BLaER1 treated with 17β-estradiol and CSF1 and Interleukin-3, amounts not matched to agents 10 nM and 100 nM (cell line): ENCODE results near the gene VN1R4.
"Not testable (repeated sequence)": the region's sequence is repeated elsewhere in the genome, so short reads cannot be mapped to it uniquely, and the experiment has no call there.

ENCODE experiments used
- H3K27ac ChIP-seq, 11 experiments: shearing (Covaris generic); formaldehyde crosslinking; 2 replicates each; pipeline ENCODE4 v1.8.1; 2022
- H3K27me3 ChIP-seq, 11 experiments: shearing (Covaris generic); formaldehyde crosslinking; 2 replicates each; pipeline ENCODE4 v1.8.1; 2022
- H3K36me3 ChIP-seq, 11 experiments: shearing (Covaris generic); formaldehyde crosslinking; 2 replicates each; pipeline ENCODE4 v1.8.1; 2022
- H3K4me1 ChIP-seq, 10 experiments: shearing (Covaris generic); formaldehyde crosslinking; 2 replicates each; pipeline ENCODE4 v1.8.1; 2022
- H3K4me2 ChIP-seq, 11 experiments: shearing (Covaris generic); formaldehyde crosslinking; 2 replicates each; pipeline ENCODE4 v1.8.1; 2022
- H3K4me3 ChIP-seq, 10 experiments: shearing (Covaris generic); formaldehyde crosslinking; 2 replicates each; pipeline ENCODE4 v1.8.1; 2022
- H3K9ac ChIP-seq, 11 experiments: shearing (Covaris generic); formaldehyde crosslinking; 2 replicates each; pipeline ENCODE4 v1.8.1; 2022
- H3K9me3 ChIP-seq, 11 experiments: shearing (Covaris generic); formaldehyde crosslinking; replicated peaks in 1 of 11; 2 replicates each; pipeline ENCODE4 v1.8.1; 2022
- H4K20me1 ChIP-seq, 11 experiments: shearing (Covaris generic); formaldehyde crosslinking; 2 replicates each; pipeline ENCODE4 v1.8.1; 2022
- Cebpa-rat ChIP-seq, 11 experiments: shearing (Covaris generic); IDR thresholded peaks; 2 replicates each; pipeline ENCODE4 v1.8.1; 2022

Gene VN1R4, protein sequence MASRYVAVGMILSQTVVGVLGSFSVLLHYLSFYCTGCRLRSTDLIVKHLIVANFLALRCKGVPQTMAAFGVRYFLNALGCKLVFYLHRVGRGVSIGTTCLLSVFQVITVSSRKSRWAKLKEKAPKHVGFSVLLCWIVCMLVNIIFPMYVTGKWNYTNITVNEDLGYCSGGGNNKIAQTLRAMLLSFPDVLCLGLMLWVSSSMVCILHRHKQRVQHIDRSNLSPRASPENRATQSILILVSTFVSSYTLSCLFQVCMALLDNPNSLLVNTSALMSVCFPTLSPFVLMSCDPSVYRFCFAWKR

GRCh38 chr19:53267623-53268022 is at the start of gene VN1R4:
TSS of gene VN1R4 (minus strand) at chr19:53267723. CDS start at chr19:53267665, 58 bp downstream.
- H3K9me3 ChIP-seq: peaks cover 4 to 76% (median 23%) of the 10 kb centered on the region in 11 experiments; a peak in 21 of 22 replicates
- H3K4me1 ChIP-seq: not testable (repeated sequence)

GRCh38 chr19:53311897-53312296 is 44.4 kb upstream of the VN1R4 start:
- Histone ChIP-seq H3K36me3 (0 out of 22 replicates have a peak, but pooled peaks cover 0 to 5% (median 0%) of the 10 kb centered on the region in 11 experiments), H3K4me2 (no peak overlapping the region), H3K4me3 (no peak overlapping the region), H3K27ac (no peak overlapping the region), H3K9ac (no peak overlapping the region), H4K20me1 (no peaks in the 10 kb centered on the region), H3K27me3 (no peaks in the 10 kb centered on the region), H3K4me1 (no peaks in the 10 kb centered on the region), H3K9me3 (peaks cover 28 to 74% (median 36%) of the 10 kb centered on the region in 11 experiments)
- no peak for TF ChIP-seq Cebpa-rat (IDR thresholded peaks at IDR 0.05)

More at GRCh38 chr19:53267623-53268022, at the start of gene VN1R4:
- H3K27ac ChIP-seq, H3K4me2 ChIP-seq, H3K9ac ChIP-seq, H3K4me3 ChIP-seq, H3K36me3 ChIP-seq, H3K27me3 ChIP-seq, H4K20me1 ChIP-seq: not testable (repeated sequence)

DNA sequence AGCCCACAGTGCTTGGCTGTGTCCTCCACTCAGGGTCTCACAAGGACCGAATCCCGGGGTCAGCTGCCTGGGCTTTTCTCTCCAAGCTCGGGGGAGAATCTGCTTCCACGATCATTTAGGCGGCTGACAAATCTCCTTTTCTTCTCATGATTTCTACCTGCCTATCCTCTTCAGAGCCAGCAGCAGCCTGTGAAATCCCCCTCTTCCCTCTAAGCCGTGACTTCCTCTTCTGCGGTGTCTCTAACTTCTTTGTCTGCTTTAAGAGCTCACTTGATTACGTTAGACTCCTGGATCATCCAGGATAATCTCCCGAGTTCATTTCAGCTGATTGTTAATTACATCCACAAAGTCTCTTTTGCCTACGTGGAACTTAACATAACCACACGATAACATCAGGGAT is 43.5 kb upstream of the VN1R4 start:
- Histone ChIP-seq H3K27me3 (no peaks in the 10 kb centered on the region), H3K9me3 (peaks cover 29 to 74% (median 40%) of the 10 kb centered on the region in 11 experiments), H3K4me3 (no peak overlapping the region), H3K27ac (no peak overlapping the region), H3K36me3 (0 out of 22 replicates have a peak, but pooled peaks cover 0 to 5% (median 0%) of the 10 kb centered on the region in 11 experiments), H3K4me1 (no peaks in the 10 kb centered on the region), H3K9ac (no peak overlapping the region), H4K20me1 (no peaks in the 10 kb centered on the region), H3K4me2 (no peak overlapping the region)
- no peak for TF ChIP-seq Cebpa-rat (IDR thresholded peaks at IDR 0.05)

DNA sequence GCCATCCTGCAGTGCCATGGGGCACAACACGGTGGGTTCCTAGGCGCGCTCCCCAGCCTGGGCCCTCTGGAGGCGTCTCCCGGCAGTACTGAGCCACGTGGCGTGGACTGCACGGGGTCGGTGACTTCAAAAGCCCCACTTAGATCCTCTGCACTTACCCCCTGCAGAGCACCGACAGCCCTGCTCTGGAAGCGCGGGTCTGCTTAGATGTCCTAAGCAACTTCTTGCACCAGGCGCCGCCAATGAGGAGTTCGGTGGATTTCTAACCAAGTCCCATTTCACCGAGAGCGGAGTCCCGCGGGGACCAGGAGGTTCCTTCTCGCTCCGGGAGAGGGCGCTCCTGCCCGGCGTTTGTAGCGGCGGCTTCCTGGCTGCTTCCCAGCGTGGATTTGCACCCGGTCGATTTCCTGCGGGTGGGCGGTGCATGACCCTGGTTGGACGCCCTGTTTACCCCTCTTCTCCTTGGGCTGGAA is 40.9 kb upstream of the VN1R4 start:
- H3K9me3 ChIP-seq: peaks cover 29 to 83% (median 47%) of the 10 kb centered on the region in 11 experiments
- H3K4me2 ChIP-seq: no peak overlapping the region
- no peak overlapping the region for H3K27ac ChIP-seq
- no peaks in the 10 kb centered on the region for H3K27me3 ChIP-seq
- H3K4me1 ChIP-seq: no peaks in the 10 kb centered on the region
- TF ChIP-seq Cebpa-rat (IDR thresholded peaks at IDR 0.05): no peak
- no peaks in the 10 kb centered on the region for H4K20me1 ChIP-seq
- no peak overlapping the region for H3K9ac ChIP-seq
- H3K36me3 ChIP-seq: 0 out of 22 replicates have a peak, but pooled peaks cover 0 to 5% (median 0%) of the 10 kb centered on the region in 11 experiments
- H3K4me3 ChIP-seq: no peak overlapping the region; a peak in 1 of 20 replicates

- not testable (repeated sequence) for H3K27ac ChIP-seq, H3K4me1 ChIP-seq, H3K27me3 ChIP-seq, H4K20me1 ChIP-seq, H3K4me2 ChIP-seq, H3K9ac ChIP-seq, H3K36me3 ChIP-seq, H3K4me3 ChIP-seq
- peaks cover 8 to 55% (median 19%) of the 10 kb centered on the region in 11 experiments for H3K9me3 ChIP-seq
These were observed 33.8 kb upstream of the VN1R4 start for GRCh38 chr19:53301341-53301740.

DNA sequence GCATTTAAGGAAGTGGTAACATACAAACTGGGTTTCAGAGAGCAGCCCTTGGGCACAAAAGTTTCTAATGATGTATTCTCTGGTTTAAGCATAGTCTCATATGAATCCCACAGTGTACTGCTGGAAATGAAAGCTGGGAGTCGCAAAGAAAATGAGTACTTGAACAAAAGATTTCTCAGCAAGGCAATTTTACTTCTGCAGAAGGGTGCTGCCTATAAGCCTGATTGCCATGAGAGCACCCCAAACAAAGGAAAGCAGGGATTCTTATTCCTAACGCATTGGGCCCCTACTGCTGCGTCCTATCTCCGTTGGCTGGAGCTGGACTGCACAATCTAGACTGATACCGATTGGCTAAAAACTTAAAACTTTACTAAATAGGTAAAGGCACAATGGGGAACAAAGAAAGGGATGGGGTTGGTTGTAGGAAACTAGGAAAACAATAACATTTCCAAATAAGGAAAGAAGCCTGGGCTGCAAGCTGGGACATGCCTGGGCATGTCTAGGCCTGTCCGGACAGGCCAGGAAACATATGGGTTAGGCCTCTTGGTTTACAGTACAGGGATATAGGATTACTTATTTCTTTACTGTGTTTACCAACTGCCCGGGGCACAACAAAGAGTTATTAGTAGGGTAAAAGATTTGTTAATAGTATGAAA is 27.4 kb upstream of the VN1R4 start:
- Histone ChIP-seq H3K4me2 (no peak overlapping the region), H3K9ac (no peak overlapping the region), H4K20me1 (no peaks in the 10 kb centered on the region), H3K4me3 (peak overlapping the region in 3 of 10 experiments; percentile 8 to 32 (median 21); a peak in 3 of 20 replicates), H3K27ac (no peak overlapping the region), H3K4me1 (no peaks in the 10 kb centered on the region), H3K9me3 (peaks cover 63 to 88% (median 70%) of the 10 kb centered on the region in 11 experiments), H3K27me3 (no peaks in the 10 kb centered on the region), H3K36me3 (peaks cover 0 to 15% (median 5%) of the 10 kb centered on the region in 11 experiments; a peak in 6 of 22 replicates)
- no peak for TF ChIP-seq Cebpa-rat (IDR thresholded peaks at IDR 0.05)

DNA sequence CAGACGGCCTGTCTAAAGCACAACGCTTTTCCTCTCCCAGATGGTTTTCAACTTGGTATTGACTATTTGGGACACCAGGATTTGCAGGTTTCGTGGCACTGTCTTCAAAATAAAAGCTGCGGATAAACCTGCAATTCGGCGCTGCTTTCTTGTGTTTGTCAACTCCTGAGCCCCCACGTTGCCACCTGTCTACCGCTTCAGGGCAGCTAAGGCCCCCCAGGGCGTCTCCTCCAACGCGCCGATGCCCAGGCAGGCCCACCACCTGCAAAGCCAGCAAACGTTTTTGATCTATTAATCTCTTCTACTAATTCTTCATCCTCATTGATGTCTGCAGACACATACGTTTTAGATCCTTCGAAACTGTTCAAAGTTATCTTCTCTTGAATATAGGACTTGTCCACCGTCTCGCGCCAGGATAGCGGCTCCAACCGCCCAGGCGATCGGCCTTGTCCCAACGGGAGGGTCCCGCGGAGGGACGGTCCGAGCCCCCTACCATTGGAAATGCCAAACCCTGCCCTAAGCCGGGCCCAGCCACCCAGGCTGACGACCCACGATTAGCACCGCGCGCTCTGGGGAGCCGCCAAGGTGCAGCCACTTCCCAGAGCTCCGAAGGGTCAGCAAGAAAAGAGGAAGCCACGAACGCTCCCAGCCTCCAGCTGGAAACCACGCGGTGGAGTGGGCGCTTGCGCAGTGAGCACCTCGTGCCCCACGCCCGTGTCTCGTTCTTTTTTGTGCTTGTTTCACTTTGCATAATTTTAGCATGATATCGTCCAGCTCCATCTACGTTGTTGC is 23.4 kb upstream of the VN1R4 start:
- H3K27me3 ChIP-seq: no peaks in the 10 kb centered on the region
- no peak for TF ChIP-seq Cebpa-rat (IDR thresholded peaks at IDR 0.05)
- H3K36me3 ChIP-seq: peaks cover 0 to 15% (median 5%) of the 10 kb centered on the region in 11 experiments; a peak in 6 of 22 replicates
- peaks cover 63 to 100% (median 84%) of the 10 kb centered on the region in 11 experiments for H3K9me3 ChIP-seq
- no peak overlapping the region for H3K9ac ChIP-seq
- H3K4me3 ChIP-seq: no peak overlapping the region
- no peak overlapping the region for H3K4me2 ChIP-seq
- no peaks in the 10 kb centered on the region for H4K20me1 ChIP-seq
- H3K4me1 ChIP-seq: no peaks in the 10 kb centered on the region
- no peak overlapping the region for H3K27ac ChIP-seq

DNA sequence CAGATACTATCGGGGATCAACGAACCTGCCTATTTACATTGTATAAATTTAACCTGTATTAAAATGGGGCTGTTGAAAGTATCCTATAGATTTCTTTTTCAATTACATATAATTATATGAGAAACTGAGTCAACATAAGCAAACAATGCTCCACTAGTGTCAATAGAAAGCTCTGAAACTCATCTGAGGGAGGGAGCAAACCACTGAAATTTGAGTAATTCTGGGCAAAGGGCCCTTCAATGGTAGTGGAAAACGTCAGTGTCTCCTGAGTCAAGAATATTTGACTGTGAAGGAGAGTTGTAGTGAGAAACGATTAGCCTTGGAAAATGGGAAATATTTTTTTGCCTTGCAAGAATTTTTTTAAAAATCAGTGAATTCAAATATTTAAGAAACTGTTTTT is 17.6 kb upstream of the VN1R4 start:
- Histone ChIP-seq H4K20me1 (no peaks in the 10 kb centered on the region), H3K4me2 (no peak overlapping the region), H3K9me3 (peaks cover 9 to 70% (median 32%) of the 10 kb centered on the region in 11 experiments; a peak in 20 of 22 replicates), H3K36me3 (no peaks in the 10 kb centered on the region), H3K27me3 (no peaks in the 10 kb centered on the region), H3K4me3 (no peak overlapping the region), H3K4me1 (no peaks in the 10 kb centered on the region), H3K27ac (no peak overlapping the region), H3K9ac (no peak overlapping the region)
- TF ChIP-seq Cebpa-rat (IDR thresholded peaks at IDR 0.05): no peak

- H3K4me3 ChIP-seq, H3K4me2 ChIP-seq, H3K36me3 ChIP-seq, H3K4me1 ChIP-seq, H4K20me1 ChIP-seq, H3K27me3 ChIP-seq, H3K27ac ChIP-seq, H3K9ac ChIP-seq: not testable (repeated sequence)
- peaks cover 3 to 54% (median 12%) of the 10 kb centered on the region in 11 experiments; a peak in 13 of 22 replicates for H3K9me3 ChIP-seq
These were observed 14.4 kb upstream of the VN1R4 start for GRCh38 chr19:53281947-53282346.
